RWPE2 (cell line): ENCODE data around the gene HOXB5.

Experiments
- ATAC-seq: fragments of 200-7000 bp; cut with Tn5 transposase; 3 replicates; pipeline ENCODE4 v1.9.1; 2021; ENCODE audit warnings: low read depth
- DNase-seq: peaks from one replicate; pipeline ENCODE4 v3.0.0-alpha.2; 2020; ENCODE audit warnings: low spot score
- H3K27ac ChIP-seq: fragments of 450-650 bp; 2 replicates; pipeline ENCODE4 v1.5.1; 2017; ENCODE audit warnings: mild to moderate bottlenecking; ENCODE audit not compliant: poor library complexity, severe bottlenecking
- H3K27me3 ChIP-seq: fragments of 250-450 bp; sonication (Bioruptor Pico); 2 replicates; pipeline ENCODE4 v1.5.1; 2021; ENCODE audit warnings: mild to moderate bottlenecking, moderate library complexity; ENCODE audit not compliant: insufficient read depth, poor library complexity, severe bottlenecking
- H3K36me3 ChIP-seq: fragments of 250-450 bp; sonication (Bioruptor Pico); 2 replicates; pipeline ENCODE4 v1.5.1; 2020; ENCODE audit warnings: low read depth, mild to moderate bottlenecking, moderate library complexity
- H3K4me1 ChIP-seq: fragments of 250-450 bp; sonication (Bioruptor Pico); 2 replicates; pipeline ENCODE4 v1.5.1; 2021; ENCODE audit warnings: mild to moderate bottlenecking, moderate library complexity; ENCODE audit not compliant: insufficient read depth, poor library complexity, severe bottlenecking
- H3K4me3 ChIP-seq: fragments of 250-450 bp; sonication (Bioruptor Pico); 2 replicates; pipeline ENCODE4 v1.5.1; 2021; ENCODE audit warnings: mild to moderate bottlenecking, moderate library complexity; ENCODE audit not compliant: severe bottlenecking
- H3K9me3 ChIP-seq: fragments of 250-450 bp; sonication (Bioruptor Pico); 2 replicates; pipeline ENCODE4 v1.5.1; 2021; ENCODE audit warnings: mild to moderate bottlenecking, moderate library complexity; ENCODE audit not compliant: severe bottlenecking
- CTCF ChIP-seq: fragments of 450-650 bp; IDR thresholded peaks from one replicate; pipeline ENCODE4 v1.5.1; 2017; ENCODE audit warnings: mild to moderate bottlenecking, moderate library complexity; ENCODE audit not compliant: poor library complexity, severe bottlenecking

The HOXB5 gene

GRCh38 chr17:48556229-48556575, 37.4 kb downstream of the HOXB5 start:
- no peak for ATAC-seq
- Histone ChIP-seq H3K36me3 (0 out of 2 replicates have a peak, but pooled peaks cover 3% of the 10 kb centered on the region), H3K4me1 (peaks cover 15% of the 10 kb centered on the region), H3K4me3 (no peak overlapping the region), H3K9me3 (no peaks in the 10 kb centered on the region), H3K27ac (no peak overlapping the region), H3K27me3 (no peaks in the 10 kb centered on the region)
- DNase-seq: no peak
- TF ChIP-seq CTCF: no peak

GRCh38 chr17:48555258-48556228, 38.0 kb downstream of the HOXB5 start:
- TF ChIP-seq CTCF: no peak
- DNase-seq (no peak), ATAC-seq (peak; percentile 54)
- H3K27ac ChIP-seq: peak overlapping the region; percentile 36
- peak overlapping the region; percentile 31 for H3K4me3 ChIP-seq
- no peaks in the 10 kb centered on the region for H3K9me3 ChIP-seq
- H3K36me3 ChIP-seq: peaks cover 5% of the 10 kb centered on the region; the same call in 1 of the 2 replicates
- peaks cover 15% of the 10 kb centered on the region for H3K4me1 ChIP-seq
- H3K27me3 ChIP-seq: no peaks in the 10 kb centered on the region

- ATAC-seq (peak; percentile 37), DNase-seq (no peak)
- no peaks in the 10 kb centered on the region for H3K9me3 ChIP-seq
- H3K27me3 ChIP-seq: no peaks in the 10 kb centered on the region
- H3K4me3 ChIP-seq: peak overlapping the region; percentile 31
- peak overlapping the region; percentile 36 for H3K27ac ChIP-seq
- peaks cover 11% of the 10 kb centered on the region; the same call in 1 of the 2 replicates for H3K36me3 ChIP-seq
- no peak for TF ChIP-seq CTCF
- peaks cover 15% of the 10 kb centered on the region for H3K4me1 ChIP-seq
These were observed 38.9 kb downstream of the HOXB5 start for GRCh38 chr17:48554412-48555257.

- H3K9me3 ChIP-seq: no peaks in the 10 kb centered on the region
- ATAC-seq (no peak), DNase-seq (no peak)
- peak overlapping the region; percentile 36 for H3K27ac ChIP-seq
- peaks cover 15% of the 10 kb centered on the region for H3K4me1 ChIP-seq
- no peak for TF ChIP-seq CTCF
- H3K4me3 ChIP-seq: peak overlapping the region; percentile 31
- peaks cover 15% of the 10 kb centered on the region for H3K36me3 ChIP-seq
- no peaks in the 10 kb centered on the region for H3K27me3 ChIP-seq
These were observed 39.8 kb downstream of the HOXB5 start for GRCh38 chr17:48553826-48554225.
